GM12892 (cell line): ENCODE results near the gene CCDC106.

Experiments
- POLR2A ChIP-seq: IDR thresholded peaks from 2 replicates; pipeline ENCODE4 v1.6.1; 2011; ENCODE audit warnings: low read depth, low read length, control low read depth
- POLR2AphosphoS5 ChIP-seq: IDR thresholded peaks from 2 replicates; pipeline ENCODE4 v1.6.1; 2011; ENCODE audit warnings: low read depth, low read length, control low read depth

- no peak for TF ChIP-seq POLR2AphosphoS5
- no peak for TF ChIP-seq POLR2A
Measured at GRCh38 chr19:55667958-55668357, 19.9 kb downstream of the CCDC106 start.
